AG04449 (cell line): ENCODE results near the gene UGT1A4.

ENCODE experiments used
- CTCF ChIA-PET: fragments of 350-600 bp; formaldehyde crosslinking; extraction: SDS; loops from one replicate; lab custom pipeline; 2021; ENCODE audit warnings: antibody characterized with exemption; lab: Yijun Ruan, JAX
- POLR2A ChIA-PET: fragments of 400-600, 350-600 bp; formaldehyde crosslinking; extraction: SDS; loops from one replicate; lab custom pipeline; 2020; ENCODE audit warnings: antibody characterized with exemption, inconsistent platforms; lab: Yijun Ruan, JAX
- DNase-seq: peaks from one replicate; pipeline ENCODE4 v3.0.0-alpha.2; 2010; ENCODE audit warnings: low read depth, low spot score
- H3K4me3 ChIP-seq: 2 replicates; pipeline ENCODE4 v1.5.1; 2011; ENCODE audit warnings: low read depth, mild to moderate bottlenecking, control low read depth, low read length
- TF ChIP-seq, protein P1 (sequence below): IDR thresholded peaks from one replicate; pipeline ENCODE4 v1.5.1; 2011; ENCODE audit warnings: mild to moderate bottlenecking, moderate library complexity, low read length, control low read depth, inconsistent platforms; ENCODE audit not compliant: insufficient read depth; ENCODE audit errors: missing control alignments

UGT1A4 gene

GRCh38 chr2:233764264-233764663, 45.7 kb downstream of the UGT1A4 start:
- ChIA-PET POLR2A (no interaction called here), CTCF (no interaction called here)
- TF ChIP-seq, protein P1, sequence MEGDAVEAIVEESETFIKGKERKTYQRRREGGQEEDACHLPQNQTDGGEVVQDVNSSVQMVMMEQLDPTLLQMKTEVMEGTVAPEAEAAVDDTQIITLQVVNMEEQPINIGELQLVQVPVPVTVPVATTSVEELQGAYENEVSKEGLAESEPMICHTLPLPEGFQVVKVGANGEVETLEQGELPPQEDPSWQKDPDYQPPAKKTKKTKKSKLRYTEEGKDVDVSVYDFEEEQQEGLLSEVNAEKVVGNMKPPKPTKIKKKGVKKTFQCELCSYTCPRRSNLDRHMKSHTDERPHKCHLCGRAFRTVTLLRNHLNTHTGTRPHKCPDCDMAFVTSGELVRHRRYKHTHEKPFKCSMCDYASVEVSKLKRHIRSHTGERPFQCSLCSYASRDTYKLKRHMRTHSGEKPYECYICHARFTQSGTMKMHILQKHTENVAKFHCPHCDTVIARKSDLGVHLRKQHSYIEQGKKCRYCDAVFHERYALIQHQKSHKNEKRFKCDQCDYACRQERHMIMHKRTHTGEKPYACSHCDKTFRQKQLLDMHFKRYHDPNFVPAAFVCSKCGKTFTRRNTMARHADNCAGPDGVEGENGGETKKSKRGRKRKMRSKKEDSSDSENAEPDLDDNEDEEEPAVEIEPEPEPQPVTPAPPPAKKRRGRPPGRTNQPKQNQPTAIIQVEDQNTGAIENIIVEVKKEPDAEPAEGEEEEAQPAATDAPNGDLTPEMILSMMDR = no peak
- no peak overlapping the region for H3K4me3 ChIP-seq
- DNase-seq = no peak

DNA sequence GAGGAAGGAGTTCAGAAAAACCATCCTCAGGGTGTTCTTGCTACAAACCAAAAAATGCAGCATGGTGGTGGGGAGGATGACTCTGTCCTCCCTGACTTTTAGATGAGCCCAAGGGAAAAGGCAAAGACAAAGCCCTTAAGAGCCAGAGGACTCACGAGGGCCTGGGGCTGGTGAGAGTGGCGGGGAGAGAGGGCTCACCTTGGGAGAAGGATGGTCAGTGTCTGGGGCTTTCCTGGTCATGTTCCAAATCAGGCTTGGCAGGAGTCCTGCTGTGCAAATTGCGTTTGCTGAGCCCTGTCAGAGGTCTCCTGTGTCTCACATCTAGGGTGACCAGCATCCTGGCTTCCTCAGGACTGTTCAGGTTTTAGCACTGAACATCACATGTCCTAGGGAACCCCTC, 46.2 kb downstream of the UGT1A4 start:
- POLR2A ChIA-PET = no interaction called here
- CTCF ChIA-PET = no interaction called here
- DNase-seq = no peak
- H3K4me3 ChIP-seq = no peak overlapping the region
- TF ChIP-seq, protein P1 = no peak

DNA sequence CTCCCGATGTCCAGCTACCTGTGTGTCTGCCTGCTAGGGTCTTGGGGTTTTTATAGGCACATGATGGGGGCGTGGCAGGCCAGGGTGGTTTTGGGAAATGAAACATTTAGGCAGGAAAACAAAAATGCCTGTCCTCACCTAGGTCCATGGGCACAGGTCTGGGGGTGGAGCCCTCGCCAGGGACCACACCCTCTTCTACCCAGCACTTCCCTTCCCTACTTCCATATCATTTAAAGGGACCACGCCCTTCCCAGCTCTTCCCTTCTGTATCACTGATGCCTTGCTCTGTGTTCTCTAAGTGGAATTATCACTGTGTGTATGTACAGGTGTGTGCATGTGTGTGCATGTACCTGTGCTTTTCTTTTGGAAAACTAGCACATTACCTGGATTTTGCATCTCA, 47.9 kb downstream of the UGT1A4 start:
- no peak overlapping the region for H3K4me3 ChIP-seq
- TF ChIP-seq, protein P1 = no peak
- ChIA-PET CTCF (no interaction called here), POLR2A (no interaction called here)
- DNase-seq = no peak

DNA sequence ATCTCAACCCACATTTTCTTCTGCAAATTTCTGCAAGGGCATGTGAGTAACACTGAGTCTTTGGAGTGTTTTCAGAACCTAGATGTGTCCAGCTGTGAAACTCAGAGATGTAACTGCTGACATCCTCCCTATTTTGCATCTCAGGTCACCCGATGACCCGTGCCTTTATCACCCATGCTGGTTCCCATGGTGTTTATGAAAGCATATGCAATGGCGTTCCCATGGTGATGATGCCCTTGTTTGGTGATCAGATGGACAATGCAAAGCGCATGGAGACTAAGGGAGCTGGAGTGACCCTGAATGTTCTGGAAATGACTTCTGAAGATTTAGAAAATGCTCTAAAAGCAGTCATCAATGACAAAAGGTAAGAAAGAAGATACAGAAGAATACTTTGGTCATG, 49.5 kb downstream of the UGT1A4 start:
- TF ChIP-seq, protein P1 = no peak
- no peak overlapping the region for H3K4me3 ChIP-seq
- no peak for DNase-seq
- ChIA-PET POLR2A (no interaction called here), CTCF (no interaction called here)

DNA sequence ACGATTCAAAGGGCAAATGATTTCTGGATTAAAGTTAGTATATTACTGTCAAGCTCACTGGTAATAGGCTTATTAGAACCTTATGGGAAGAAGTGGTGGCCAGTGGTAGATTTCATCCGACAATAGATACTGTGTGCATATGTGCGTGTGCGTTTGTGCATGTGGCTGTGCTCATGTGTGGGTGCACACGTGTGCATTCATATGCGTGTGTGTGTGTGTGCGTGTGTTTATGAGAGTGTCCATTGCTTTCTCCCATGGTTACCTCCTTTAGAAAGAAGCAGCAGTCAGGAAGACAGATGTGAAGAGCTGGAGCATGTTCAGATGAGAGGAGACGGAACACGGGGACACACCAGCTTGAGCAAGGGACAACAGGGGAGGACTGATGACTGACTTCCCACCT, 50.7 kb downstream of the UGT1A4 start:
- no peak for DNase-seq
- CTCF ChIA-PET = no interaction called here
- no peak overlapping the region for H3K4me3 ChIP-seq
- TF ChIP-seq, protein P1 = no peak
- POLR2A ChIA-PET = no interaction called here

GRCh38 chr2:233772153-233772552, 53.6 kb downstream of the UGT1A4 start:
- TF ChIP-seq, protein P1 = no peak
- CTCF ChIA-PET = no interaction called here
- POLR2A ChIA-PET = no interaction called here
- no peak for DNase-seq
- no peak overlapping the region for H3K4me3 ChIP-seq
